Peyer's patch (tissue), 4 donors: Measurements from ENCODE around the gene ARID1B. TPM values are rescaled to one million over a fixed set of nuclear protein-coding genes. Genes with fewer than 3 reads are reported as not detected.

Experiments
- DNase-seq, 3 donors: peaks; one replicate each; pipeline ENCODE4 v3.0.0-alpha.2; 2017 to 2019
- H3K27ac ChIP-seq, 4 donors: fragments of 200-600 bp; sonication (generic); one replicate each; pipeline ENCODE4 v1.5.1; 2016 to 2019
- H3K27me3 ChIP-seq, 2 donors: fragments of 200-600 bp; sonication (generic); one replicate each; pipeline ENCODE4 v1.5.1; 2019
- H3K36me3 ChIP-seq, 3 donors: fragments of 200-600 bp; sonication (generic); one replicate each; pipeline ENCODE4 v1.5.1; 2016 to 2019
- H3K4me1 ChIP-seq, 4 donors: fragments of 200-600 bp; sonication (generic); one replicate each; pipeline ENCODE4 v1.5.1; 2016 to 2019
- H3K4me3 ChIP-seq, 4 donors: fragments of 200-600 bp; sonication (generic); 1 replicate in 3 of 4; 2 replicates in 1 of 4; pipeline ENCODE4 v1.5.1; 2016 to 2019; ENCODE audit warnings: mild to moderate bottlenecking in 1 of 4
- H3K9me3 ChIP-seq, 4 donors: fragments of 200-600 bp; sonication (generic); one replicate each; pipeline ENCODE4 v1.5.1; 2016 to 2019; ENCODE audit warnings: mild to moderate bottlenecking in 1 of 4
- CTCF ChIP-seq, 6 experiments: fragments of 450-650 bp in 4 of 6; fragments of 200-600 bp in 2 of 6; sonication (generic) in 1 of 6; IDR thresholded peaks; one replicate each; pipeline ENCODE4 v1.5.1; 2017 to 2019; ENCODE audit warnings: antibody characterized with exemption in 6 of 6, mild to moderate bottlenecking in 3 of 6, moderate library complexity in 1 of 6
- POLR2A ChIP-seq, 2 donors: fragments of 450-650 bp; IDR thresholded peaks; one replicate each; pipeline ENCODE4 v1.5.1; 2017; ENCODE audit warnings: antibody characterized with exemption in 2 of 2, mild to moderate bottlenecking in 2 of 2, moderate library complexity in 2 of 2
- total RNA-seq, 4 donors: library from RNA; depleted of rRNA; stranded (reverse); fragments of >200 nt; gene quantifications; one replicate each; pipeline ENCODE4 v1.1.0, GENCODE V29; 2016

The ARID1B gene
- total RNA-seq, 4 donors from 2014 or later: 117 to 174 (median 149) TPM

- TF ChIP-seq POLR2A (IDR thresholded peaks at IDR 0.05): no peak
- TF ChIP-seq CTCF (IDR thresholded peaks at IDR 0.05): no peak
- Histone ChIP-seq H3K9me3 (no peaks in the 10 kb centered on the region), H3K4me3 (no peak overlapping the region), H3K36me3 (no peaks in the 10 kb centered on the region), H3K4me1 (peaks cover 0 to 6% (median 0%) of the 10 kb centered on the region in 4 donors), H3K27ac (no peak overlapping the region), H3K27me3 (no peaks in the 10 kb centered on the region)
- DNase-seq: no peak
These were observed 278.7 kb downstream of the ARID1B start for GRCh38 chr6:157055863-157056262.

GRCh38 chr6:157056275-157056674 is 279.1 kb downstream of the ARID1B start:
- no peaks in the 10 kb centered on the region for H3K9me3 ChIP-seq
- no peaks in the 10 kb centered on the region for H3K36me3 ChIP-seq
- no peak overlapping the region for H3K27ac ChIP-seq
- TF ChIP-seq CTCF (IDR thresholded peaks at IDR 0.05) (no peak), POLR2A (IDR thresholded peaks at IDR 0.05) (no peak)
- no peak for DNase-seq
- no peaks in the 10 kb centered on the region for H3K27me3 ChIP-seq
- H3K4me3 ChIP-seq: no peak overlapping the region
- peaks cover 0 to 6% (median 0%) of the 10 kb centered on the region in 4 donors for H3K4me1 ChIP-seq

- TF ChIP-seq POLR2A (IDR thresholded peaks at IDR 0.05) (no peak), CTCF (IDR thresholded peaks at IDR 0.05) (no peak)
- no peak overlapping the region for H3K4me3 ChIP-seq
- no peaks in the 10 kb centered on the region for H3K9me3 ChIP-seq
- H3K27me3 ChIP-seq: no peaks in the 10 kb centered on the region
- H3K27ac ChIP-seq: no peak overlapping the region
- no peaks in the 10 kb centered on the region for H3K36me3 ChIP-seq
- peaks cover 0 to 6% (median 0%) of the 10 kb centered on the region in 4 donors for H3K4me1 ChIP-seq
- DNase-seq: no peak
These were observed 281.4 kb downstream of the ARID1B start for GRCh38 chr6:157058574-157058973.

- Histone ChIP-seq H3K9me3 (no peaks in the 10 kb centered on the region), H3K4me3 (no peak overlapping the region), H3K27ac (no peak overlapping the region), H3K36me3 (no peaks in the 10 kb centered on the region), H3K27me3 (no peaks in the 10 kb centered on the region), H3K4me1 (peaks cover 0 to 6% (median 0%) of the 10 kb centered on the region in 4 donors)
- DNase-seq: no peak
- no peak for TF ChIP-seq POLR2A (IDR thresholded peaks at IDR 0.05)
- no peak for TF ChIP-seq CTCF (IDR thresholded peaks at IDR 0.05)
These were observed 282.6 kb downstream of the ARID1B start for GRCh38 chr6:157059781-157060180.

GRCh38 chr6:157060440-157060952 is 283.3 kb downstream of the ARID1B start:
- Histone ChIP-seq H3K27ac (no peak overlapping the region), H3K4me1 (peaks cover 0 to 6% (median 0%) of the 10 kb centered on the region in 4 donors), H3K36me3 (no peaks in the 10 kb centered on the region), H3K4me3 (no peak overlapping the region), H3K9me3 (no peaks in the 10 kb centered on the region), H3K27me3 (no peaks in the 10 kb centered on the region)
- DNase-seq: no peak
- TF ChIP-seq CTCF (IDR thresholded peaks at IDR 0.05) (no peak), POLR2A (IDR thresholded peaks at IDR 0.05) (no peak)
